CMK (cell line): Measurements from ENCODE around the gene NQO1.

Source experiments
- DNase-seq: peaks from one replicate; pipeline ENCODE4 v3.0.0-alpha.2; 2010; ENCODE audit warnings: low read depth

The NQO1 gene

GRCh38 chr16:69706256-69706974 is 19.9 kb downstream of the NQO1 start:
- no peak for DNase-seq

- DNase-seq, result no peak
Measured at GRCh38 chr16:69703638-69704037, 22.7 kb downstream of the NQO1 start.

GRCh38 chr16:69701866-69702265 is 24.5 kb downstream of the NQO1 start:
- DNase-seq, result no peak

GRCh38 chr16:69701452-69701851 is 24.9 kb downstream of the NQO1 start:
- DNase-seq, result no peak

GRCh38 chr16:69699915-69700314 is 26.4 kb downstream of the NQO1 start:
- no peak for DNase-seq

- DNase-seq, result no peak
Measured at GRCh38 chr16:69698404-69698803, 28.0 kb downstream of the NQO1 start.

GRCh38 chr16:69693916-69694315 is 32.4 kb downstream of the NQO1 start:
- DNase-seq, result no peak

GRCh38 chr16:69691980-69692911 is 34.1 kb downstream of the NQO1 start:
- no peak for DNase-seq

- DNase-seq, result no peak
Measured at GRCh38 chr16:69688589-69688988, 37.8 kb downstream of the NQO1 start.

- DNase-seq, result no peak
Measured at GRCh38 chr16:69680358-69680757, 46.0 kb downstream of the NQO1 start.

- DNase-seq, result no peak
Measured at GRCh38 chr16:69672998-69673713, 53.2 kb downstream of the NQO1 start.

- no peak for DNase-seq
Measured at GRCh38 chr16:69672315-69672997, 53.9 kb downstream of the NQO1 start.

- DNase-seq, result no peak
Measured at GRCh38 chr16:69669577-69669976, 56.8 kb downstream of the NQO1 start.

GRCh38 chr16:69663846-69664245 is 62.5 kb downstream of the NQO1 start:
- no peak for DNase-seq

GRCh38 chr16:69662901-69663300 is 63.5 kb downstream of the NQO1 start:
- DNase-seq, result no peak

- no peak for DNase-seq
Measured at GRCh38 chr16:69660166-69660565, 66.2 kb downstream of the NQO1 start.
